NAMALWA (cell line): Measurements from ENCODE around the gene C17orf100.
"Not testable (repeated sequence)": the region's sequence is repeated elsewhere in the genome, so short reads cannot be mapped to it uniquely, and the experiment has no call there.

Experiments
- DNase-seq: peaks from one replicate; pipeline ENCODE4 v3.0.0-alpha.2; 2015; ENCODE audit warnings: low spot score

The C17orf100 gene

DNA sequence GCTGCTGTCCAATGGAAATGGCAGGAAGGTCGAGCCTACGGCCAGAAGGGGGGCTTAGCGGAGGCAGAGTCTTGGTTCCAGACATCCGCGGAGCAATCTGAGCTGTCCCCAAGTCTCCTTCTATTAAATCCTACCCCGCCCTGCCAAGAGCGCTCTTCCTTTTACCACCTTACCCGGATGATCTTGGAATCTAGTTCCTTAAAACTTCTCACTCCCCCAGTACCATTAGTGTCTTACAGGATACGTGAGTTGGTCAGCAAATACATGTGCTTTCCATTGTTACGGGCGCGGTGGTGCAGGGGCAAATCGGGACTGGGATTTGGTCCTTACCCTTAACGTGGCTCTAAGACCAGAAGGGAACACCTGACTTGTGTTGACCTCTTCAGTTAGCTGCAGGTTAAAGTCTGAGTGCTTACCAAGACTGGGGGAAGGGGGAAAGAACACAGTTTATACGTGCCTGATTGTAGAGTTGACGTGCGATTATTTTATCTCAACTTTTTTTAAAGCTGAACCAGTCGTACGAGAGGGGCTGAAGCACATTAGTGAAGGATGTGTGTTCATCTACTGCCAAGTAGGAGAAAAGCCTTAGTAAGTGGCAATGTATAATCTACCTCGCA lies 10.2 kb upstream of the C17orf100 start:
- DNase-seq, result peak; percentile 33

DNA sequence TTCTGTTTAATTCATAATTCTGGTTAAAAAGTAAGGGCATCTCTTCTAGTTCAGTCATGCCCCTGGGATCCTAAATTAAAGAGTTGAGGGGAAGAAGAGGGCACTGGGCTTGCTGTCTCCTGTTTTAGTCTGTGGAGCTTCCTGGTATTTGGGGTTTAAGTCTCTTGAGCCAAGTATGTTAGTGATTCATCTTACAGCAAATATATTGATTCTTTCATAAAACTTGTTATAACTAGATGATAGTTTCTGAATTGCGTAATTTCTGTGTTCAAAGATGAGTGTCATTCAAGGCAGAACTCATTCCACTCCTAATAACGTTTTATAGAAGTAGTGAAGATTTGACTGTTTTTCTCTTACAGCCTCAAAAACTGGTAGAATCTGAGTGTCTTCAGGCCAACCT lies 9.0 kb upstream of the C17orf100 start:
- DNase-seq, result no peak

DNA sequence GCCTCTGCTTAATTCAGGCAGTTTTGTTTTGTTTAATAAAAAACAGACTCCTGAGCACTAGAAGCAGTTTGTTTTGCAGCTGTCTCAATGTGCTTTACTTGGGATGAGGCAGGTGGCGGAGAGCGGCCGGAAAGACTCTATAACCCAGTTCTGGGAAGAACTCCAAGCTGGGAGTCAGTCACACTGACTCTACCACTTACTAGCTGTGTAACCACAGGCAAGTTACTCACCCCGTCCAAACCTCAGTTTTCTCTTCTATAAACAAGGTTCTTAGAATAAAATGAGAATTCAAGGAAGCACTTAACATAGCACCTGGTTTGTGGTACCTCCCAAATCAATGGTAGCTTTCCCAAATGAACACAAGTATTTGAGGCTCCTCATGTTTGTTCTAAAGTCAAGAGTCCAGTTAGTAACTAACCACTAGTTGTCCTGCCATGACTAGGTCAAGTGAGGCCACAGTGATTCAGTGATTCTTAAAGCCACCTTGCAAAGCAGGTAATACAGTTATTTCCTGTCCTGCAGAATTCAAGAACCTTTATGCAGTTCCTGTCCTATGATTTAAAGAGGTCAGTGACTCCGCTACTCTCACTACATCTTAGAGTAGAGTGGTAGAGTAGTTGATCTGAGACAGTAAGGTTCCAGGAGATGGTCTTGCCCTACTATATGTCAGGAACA lies 8.0 kb upstream of the C17orf100 start:
- DNase-seq, result no peak

DNA sequence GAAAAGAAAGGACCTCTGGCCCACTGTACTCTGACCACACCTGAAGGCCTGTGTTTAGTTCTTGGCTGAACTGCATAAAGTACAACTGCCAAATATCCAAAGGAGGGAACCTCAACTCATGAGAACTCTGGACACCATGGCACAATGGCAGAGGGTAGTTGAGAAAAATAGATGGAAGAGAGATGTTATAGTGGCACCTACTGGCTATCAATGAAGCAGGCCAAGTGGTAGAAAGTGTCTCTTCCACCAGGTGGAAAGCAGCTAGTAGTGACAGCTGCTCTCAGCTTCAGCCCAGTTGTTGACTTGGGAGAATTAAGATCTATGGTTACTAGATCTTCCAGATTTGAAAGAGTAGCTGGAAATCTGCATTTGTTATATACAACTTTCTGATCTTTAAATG lies 3.4 kb upstream of the C17orf100 start:
- DNase-seq, result peak; percentile 49

DNA sequence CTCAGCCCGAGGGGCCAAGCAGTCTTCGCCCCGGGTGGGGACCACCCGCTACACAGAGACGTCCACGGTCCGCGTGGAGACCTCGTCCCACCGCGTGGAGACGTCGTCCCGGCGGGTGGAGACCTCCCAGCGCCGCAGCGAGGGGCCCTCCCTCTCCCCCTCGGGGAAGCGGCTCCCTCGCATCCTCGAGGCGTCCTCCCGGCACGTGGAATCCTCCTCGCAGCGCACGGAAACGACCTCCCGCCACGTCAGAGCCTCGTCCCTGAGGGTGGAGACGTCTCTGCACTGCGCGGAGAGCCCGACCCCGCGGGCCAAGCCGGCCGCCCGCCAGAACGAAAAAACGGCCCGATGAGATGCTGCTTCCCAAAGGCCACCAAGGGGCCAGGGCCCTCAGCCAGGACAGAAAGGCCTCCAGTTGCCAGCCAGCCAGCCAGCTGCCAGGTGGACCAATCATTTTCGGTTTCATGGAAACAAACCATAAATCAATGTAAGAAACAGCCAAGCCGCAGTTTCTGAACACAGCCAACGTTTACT lies 424 bp downstream of the C17orf100 start:
- no peak for DNase-seq

DNA sequence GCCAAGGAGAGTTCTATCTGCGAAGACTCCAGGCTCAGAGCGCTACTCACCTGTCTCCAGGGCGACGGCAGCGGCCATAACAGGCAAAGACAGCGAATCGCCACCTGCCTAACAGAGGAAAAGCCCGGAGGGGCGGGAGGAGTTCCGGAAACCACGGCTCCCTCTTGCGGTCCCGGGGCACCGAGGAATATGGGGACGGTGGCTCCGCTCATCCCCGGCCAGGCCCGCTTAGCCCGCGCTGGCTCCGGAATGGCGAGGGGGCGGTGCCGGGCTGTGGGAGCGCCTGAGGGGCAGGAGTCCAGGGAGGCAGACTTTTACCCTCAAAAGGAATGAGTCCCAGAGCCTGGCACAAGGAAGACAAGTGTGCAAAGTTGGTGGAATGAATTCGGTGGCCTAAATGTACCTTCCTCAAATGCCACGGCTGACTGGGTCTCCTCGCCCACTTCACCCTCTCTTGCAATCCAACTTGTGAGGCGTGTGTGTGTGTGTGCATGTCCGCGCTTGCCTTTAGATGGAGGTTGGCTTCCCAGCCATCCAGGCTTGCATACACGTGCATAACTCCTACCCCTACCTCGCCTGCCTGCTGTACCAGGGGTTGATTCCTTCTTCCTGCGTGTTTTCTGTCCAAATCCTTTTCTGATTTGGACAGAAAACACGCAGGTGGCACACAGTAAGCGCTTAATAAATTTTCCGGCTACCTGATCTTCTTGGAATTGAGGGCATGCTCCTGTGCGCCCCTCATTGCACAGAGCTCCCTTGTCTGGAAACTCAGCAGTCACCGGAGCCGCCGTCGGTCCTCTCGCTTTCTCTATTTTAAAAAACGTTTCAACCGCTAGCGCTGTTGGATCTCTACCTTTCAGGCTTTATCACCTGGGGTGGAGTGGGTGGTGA lies 3.5 kb downstream of the C17orf100 start:
- DNase-seq, result no peak

DNA sequence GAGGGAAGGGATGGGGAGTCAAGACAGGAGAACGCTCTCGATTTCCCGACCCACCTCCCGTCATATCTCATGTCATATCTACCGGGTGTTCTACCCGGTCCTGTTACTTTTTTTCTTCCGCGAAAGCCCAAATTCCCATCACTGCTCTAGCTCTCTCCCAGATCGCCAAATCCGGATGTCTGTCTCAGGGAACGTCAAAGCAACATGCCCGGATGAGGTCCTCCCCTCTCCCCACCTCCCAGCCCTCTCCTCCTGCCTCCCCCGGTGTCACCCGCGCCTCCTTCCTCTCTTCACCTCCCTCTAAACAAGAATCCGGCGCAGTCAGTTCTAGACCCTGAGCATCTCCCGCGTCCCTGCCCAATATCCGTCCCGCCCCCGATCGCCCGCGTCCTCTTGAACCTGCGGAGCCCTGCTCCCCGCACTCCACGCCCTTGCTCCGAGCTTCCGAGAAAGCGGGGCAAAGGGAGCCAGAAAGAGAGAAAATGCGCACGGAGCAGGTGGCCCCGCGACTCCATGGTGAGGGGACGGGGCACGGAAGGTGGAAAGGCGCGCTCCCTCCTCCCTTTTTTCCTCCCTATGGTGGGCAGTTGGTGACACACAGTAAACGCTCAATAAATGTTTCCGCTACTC lies 4.3 kb downstream of the C17orf100 start:
- not testable (repeated sequence) for DNase-seq

DNA sequence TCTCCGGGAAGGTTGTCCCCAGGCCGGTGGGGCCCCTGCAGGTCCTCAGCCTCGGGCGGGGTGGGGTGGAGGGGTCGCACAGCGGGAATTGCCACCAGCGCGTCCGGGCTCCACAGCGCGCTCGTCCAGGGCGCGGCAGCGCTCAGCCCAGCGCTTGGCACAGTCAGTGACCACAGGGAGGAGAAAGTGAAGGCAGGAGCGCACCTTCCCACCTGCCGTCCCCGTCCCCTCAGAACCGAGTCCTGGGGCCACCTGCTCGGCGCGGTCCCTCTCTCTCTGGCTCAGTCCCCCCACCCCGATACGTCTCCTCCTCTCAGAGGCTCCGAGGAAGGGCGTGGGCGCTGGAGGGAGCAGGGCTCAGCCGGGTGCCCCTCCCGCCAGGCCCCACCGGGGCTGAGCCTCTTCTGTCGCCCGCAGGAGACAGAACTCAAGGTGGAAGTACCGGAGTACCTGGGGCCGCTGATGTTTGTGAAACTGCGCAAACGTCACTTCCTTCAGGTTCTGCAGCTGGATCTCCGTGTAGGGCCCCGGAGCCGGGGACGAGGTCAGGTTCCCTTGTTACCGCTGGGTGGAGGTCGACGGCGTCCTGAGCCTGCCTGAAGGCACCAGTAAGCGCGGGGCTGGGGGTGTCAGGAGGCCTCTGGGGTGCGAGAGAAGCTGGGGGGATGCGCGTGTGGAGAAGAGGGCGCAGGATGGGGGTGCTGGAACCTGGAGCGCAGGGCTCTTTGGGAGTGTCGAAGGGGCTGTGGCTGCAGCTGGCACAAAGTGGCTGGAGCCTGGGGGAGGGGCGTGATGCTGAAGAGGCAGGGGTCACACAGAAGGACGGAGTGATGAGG lies 5.5 kb downstream of the C17orf100 start:
- DNase-seq, result peak; percentile 47

DNA sequence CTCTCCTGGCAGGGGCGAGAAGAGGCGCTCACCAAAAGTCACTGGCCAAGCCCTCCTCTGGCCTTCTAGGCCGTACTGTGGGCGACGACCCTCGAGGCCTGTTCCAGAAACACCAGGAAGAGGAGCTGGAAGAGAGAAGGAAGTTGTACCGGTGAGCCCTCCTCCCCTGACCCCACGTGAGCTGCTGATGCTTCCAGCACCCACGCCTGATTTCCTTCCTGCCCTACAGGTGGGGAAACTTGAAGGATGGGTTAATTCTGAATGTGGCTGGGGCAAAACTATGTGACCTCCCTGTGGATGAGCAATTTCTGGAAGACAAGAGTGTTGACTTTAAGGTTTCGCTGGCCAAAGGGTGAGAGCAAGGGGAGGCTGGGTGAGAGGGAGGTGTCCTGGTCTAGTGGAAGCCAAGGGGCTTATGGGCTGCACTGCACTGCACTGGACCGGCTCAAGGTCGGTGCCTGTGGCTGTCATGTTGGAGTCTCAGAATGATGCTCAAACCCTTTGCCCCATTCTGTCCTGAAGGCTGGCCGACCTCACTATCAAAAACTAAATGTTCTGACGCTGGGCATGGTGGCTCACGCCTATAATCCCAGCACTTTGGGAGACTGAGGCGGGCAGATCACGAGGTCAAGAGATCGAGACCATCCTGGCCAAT lies 6.2 kb downstream of the C17orf100 start:
- no peak for DNase-seq

DNA sequence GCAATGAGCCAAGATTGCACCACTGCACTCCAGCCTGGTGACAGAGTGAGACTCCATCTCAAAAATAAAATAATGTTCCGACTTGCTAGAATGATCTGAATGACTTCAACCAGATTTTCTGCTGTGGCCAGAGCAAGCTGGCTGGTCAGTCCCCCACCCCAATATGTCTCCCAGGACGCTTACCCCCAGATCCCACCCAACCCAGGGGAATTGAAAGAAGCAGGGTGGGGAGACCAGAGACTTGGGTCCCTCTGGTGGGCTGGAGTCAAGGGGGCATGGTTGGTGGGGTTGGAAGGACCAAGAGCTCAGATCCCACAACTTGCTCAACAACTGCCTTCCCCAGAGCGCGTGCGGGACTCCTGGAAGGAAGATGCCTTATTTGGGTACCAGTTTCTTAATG lies 6.8 kb downstream of the C17orf100 start:
- not testable (repeated sequence) for DNase-seq

DNA sequence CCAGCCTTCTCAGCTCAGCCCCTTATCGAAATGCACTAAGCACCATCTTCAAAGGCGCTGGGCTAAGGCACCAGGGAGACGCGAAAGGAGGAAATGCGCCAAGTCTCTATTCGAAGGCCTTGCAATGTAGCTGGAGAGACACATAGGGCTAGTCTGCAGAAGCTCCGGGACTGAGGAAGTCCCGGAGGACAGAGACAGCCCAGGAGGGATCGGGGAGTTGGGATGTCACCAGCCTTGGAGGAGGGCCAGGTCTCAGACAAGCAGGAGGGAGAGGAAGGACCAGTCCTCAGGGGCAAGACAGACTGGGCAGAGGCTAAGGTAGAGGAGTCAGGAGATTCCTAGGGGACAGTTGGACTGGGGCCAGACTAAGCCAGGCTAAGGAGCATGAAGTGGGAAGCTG lies 8.5 kb downstream of the C17orf100 start:
- DNase-seq, result no peak

DNA sequence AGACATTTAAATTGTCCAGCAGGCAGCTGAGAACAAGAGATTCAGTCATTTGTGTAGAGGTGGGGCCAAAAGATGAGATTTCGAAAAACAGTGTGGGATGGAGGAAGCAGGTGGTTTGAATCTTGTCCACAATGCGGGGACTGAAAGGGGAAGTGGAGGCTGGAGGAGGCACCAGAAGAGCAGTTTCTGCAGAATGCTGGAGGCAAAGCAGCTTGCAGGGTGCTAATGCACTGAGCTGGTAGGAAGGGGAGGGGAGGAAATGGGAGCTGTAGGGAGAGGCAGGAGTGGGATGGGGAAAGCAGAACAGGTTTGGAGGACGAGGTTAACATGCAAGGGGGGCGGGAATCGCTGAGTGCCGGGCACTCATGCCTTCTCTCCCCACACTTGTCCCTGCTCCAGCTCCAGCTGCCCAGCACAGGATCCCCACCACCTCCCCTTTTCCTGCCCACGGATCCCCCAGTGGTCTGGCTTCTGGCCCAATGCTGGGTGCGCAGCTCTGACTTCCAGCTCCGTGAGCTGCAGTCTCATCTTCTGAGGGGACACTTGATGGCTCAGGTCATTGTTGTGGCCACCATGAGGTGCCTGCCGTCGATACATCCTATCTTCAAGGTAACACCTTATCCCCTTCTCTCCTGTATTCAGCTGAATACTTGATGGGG lies 9.4 kb downstream of the C17orf100 start:
- peak; percentile 49 for DNase-seq

DNA sequence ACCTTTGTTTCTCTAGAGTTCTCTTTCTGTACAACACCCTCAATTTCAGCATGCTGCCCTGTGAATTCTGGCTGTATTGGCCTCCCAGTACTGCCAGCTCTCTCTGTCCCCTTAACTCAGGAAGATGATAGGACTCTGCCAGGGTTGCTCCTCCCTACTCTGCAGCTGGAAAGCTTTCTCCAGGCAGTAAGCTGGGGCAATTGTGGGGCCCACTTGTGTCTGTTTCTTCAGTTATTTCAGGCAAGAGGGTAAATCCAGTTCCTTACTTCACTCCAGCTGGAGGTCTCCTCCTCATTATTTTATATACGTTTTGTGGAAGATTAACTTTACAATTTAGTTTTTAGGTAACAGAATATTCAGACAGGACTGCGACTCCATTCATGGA lies 9.9 kb downstream of the C17orf100 start:
- no peak for DNase-seq

DNA sequence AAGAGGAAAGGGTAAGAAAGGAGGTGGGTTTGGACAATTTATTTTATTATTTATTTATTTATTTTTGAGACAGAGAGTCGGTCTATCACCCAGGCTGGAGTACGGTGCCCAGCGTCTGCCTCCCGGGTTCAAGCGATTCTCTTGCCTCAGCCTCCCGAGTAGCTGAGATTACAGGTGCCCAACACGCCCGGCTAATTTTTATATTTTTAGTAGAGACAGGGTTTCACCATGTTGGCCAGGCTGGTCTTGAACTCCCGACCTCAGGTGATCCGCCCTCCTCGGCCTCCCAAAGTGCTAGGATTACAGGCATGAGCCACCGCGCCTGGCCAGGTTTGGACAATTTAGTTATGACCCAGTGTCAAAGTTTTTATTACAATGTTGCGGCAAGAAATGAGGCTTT lies 11.6 kb downstream of the C17orf100 start:
- DNase-seq, result not testable (repeated sequence)

DNA sequence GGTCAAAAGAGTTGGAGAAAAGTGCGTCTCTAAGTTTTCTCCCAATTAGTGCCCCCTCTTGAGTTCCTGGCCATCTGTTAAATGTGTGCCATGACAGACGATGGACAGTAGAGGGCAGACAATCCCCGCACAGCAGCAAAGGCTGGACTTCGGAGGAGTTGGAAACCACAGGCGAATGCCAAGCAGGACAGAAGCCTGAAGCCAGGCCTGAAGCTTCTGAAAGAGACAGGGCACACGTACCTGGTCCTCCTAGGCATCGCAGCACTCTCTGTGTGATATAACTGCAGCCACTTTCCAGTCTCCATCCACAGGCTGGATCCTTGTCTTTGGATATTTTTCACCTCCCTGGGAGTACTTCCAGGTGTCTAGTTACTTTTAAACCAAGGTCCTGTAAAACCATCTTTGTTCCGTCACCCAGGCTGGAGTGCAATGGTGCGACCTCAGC lies 14.5 kb downstream of the C17orf100 start:
- peak; percentile 64 for DNase-seq

DNA sequence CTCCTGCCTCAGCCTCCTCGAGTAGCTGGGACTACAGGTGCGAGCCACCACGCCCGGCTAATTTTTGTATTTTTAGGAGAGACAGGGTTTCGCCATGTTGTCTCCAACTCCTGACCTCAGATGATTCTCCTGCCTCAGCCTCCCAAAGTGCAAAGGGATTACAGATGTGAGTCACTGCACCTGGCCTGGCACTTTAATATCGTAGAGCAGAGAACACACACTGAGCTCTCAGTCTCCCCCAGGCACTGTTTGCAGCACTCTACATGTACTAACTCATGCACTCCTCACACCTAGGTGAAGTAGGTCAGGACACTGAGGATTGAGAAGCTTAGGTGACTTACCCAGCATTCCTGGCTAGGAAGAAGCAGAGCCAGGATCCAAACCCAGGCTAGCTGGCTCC lies 15.0 kb downstream of the C17orf100 start:
- DNase-seq, result no peak

DNA sequence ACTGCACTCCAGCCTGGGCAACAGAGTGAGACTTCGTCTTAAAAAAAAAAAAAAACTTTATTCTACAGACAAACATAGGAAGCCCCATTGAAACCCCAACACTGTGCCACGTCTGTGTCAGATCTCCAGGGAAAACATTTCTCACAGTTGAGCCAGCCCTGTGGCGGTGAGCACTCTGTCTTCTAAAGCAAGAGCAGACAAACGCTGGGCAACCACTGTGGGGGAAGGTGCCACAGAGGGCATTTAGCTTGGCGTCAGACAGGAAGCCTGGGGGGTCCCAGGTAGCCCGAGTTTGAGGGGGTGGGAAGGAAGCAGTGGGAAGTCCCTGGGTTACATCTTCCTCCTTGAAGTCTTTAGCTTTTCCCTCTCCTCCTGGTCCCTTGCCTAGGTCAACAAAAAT lies 16.0 kb downstream of the C17orf100 start:
- DNase-seq, result no peak

DNA sequence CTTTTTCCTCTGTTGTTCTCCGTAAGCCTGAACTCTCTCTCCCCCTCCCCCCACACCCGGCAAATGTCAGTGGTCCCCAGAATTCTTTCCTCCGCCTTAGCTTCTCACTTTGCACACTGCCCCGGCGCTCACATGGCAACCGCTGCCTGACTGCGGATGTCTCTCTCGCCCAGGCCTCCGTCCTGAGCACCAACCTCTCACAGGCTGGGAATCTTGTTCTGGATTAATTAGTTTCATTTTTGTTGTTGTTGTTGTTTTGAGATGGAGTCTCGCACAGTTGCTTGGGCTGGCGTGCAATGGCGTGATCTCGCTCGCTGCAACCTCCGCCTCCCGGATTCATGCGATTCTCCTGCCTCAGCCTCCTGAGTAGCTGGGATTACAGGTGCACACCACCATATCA lies 16.7 kb downstream of the C17orf100 start:
- no peak for DNase-seq

DNA sequence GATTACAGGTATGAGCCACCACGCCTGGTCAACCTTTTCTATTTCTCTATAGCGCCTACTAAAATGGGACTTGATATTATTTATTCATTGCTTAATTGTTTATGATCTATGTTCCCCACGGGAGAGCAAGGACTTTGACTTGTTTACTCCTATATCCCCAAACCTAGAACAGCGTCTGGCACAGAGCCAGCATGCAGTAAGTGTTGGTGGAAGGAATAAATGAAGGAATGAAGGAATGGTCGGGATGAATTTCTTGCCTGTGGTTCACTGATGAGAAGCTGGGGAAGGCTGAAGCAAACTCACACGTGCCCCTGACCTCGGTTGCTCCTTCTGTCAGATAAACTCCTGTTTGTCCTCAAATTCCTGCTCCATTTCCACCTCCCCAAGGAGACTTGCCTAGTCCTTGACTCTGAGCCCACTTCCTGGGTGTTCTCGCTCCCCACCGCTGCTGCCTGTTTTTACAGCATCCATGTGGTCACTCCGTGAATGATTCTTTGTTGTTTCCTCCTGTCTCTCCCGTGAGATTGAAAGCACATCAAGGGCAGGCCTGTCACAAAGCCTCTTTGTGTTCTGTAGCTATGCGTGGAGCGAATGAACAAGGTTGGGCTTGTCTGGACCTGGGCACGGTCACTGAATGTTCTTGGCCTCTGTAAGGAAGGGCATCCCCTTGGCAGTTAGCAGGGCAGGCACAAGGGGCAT lies 17.3 kb downstream of the C17orf100 start:
- DNase-seq, result no peak
